HFFc6 (cell line): ENCODE results near the gene ACTR3. TPM values are rescaled to one million over a fixed set of nuclear protein-coding genes. Genes with fewer than 3 reads are reported as not detected.
A peak's percentile ranks its signal among the peaks of the same experiment; 100 is the strongest.
"Not testable (repeated sequence)": the region's sequence is repeated elsewhere in the genome, so short reads cannot be mapped to it uniquely, and the experiment has no call there.

Experiments used
- DNase-seq: peaks from one replicate; pipeline ENCODE4 v3.0.0-alpha.2; 2018
- H3K27ac Mint-ChIP-seq: 2 replicates; pipeline ENCODE4 v1.8.0; 2020; ENCODE audit warnings: mild to moderate bottlenecking, mixed read lengths
- H3K27me3 Mint-ChIP-seq: 2 replicates; pipeline ENCODE4 v1.8.0; 2021; ENCODE audit warnings: mild to moderate bottlenecking, moderate library complexity, mixed read lengths; ENCODE audit not compliant: insufficient read depth
- H3K36me3 Mint-ChIP-seq: 2 replicates; pipeline ENCODE4 v1.8.0; 2021; ENCODE audit warnings: low read depth, mixed read lengths
- H3K4me1 Mint-ChIP-seq: 2 replicates; pipeline ENCODE4 v1.8.0; 2020; ENCODE audit warnings: low read depth, mixed read lengths
- H3K4me3 Mint-ChIP-seq: 2 replicates; pipeline ENCODE4 v1.8.0; 2020; ENCODE audit warnings: mild to moderate bottlenecking, moderate library complexity, mixed read lengths
- H3K9me3 Mint-ChIP-seq: 2 replicates; pipeline ENCODE4 v1.8.0; 2020; ENCODE audit warnings: mild to moderate bottlenecking, mixed read lengths
- CTCF ChIP-seq: fragments of 200-600 bp; sonication (generic); IDR thresholded peaks from 2 replicates; pipeline ENCODE4 v1.5.0; 2021; ENCODE audit warnings: antibody characterized with exemption, mild to moderate bottlenecking
- long read RNA-seq: library from polyadenylated mRNA; unstranded; transcript quantifications from one replicate; pipeline ENCODE4 v2.0.0, GENCODE V29; 2019
- total RNA-seq, 6 experiments: library from RNA; stranded (reverse); fragmentation: NEBNext Ultra II Directional; extraction: Animal tissue kit (Norgen Biotek cat#: 25700); gene quantifications; 2 replicates in 1 of 6; 3 replicates in 5 of 6; pipeline ENCODE4 v1.2.3, GENCODE V29; 2021

Gene ACTR3
- 100 to 1,000 TPM; 562 to 663 (median 628) TPM for total RNA-seq
- long read RNA-seq, full-length matches to known transcripts, result 725 of 820 reads
- long read RNA-seq, partial matches to known transcripts, result 72 of 820 reads
- long read RNA-seq, other reads (novel, unspliced or antisense), result 23 of 820 reads

- TF ChIP-seq CTCF, result no peak; the same call in 1 of the 2 replicates
- H3K4me1 Mint-ChIP-seq, result peaks cover 75% of the 10 kb centered on the region
- no peaks in the 10 kb centered on the region for H3K9me3 Mint-ChIP-seq
- peak within 1 kb of the TSS; percentile 96 for H3K4me3 Mint-ChIP-seq
- peak; percentile 96 for DNase-seq
- H3K36me3 Mint-ChIP-seq, result peaks cover 37% of the 10 kb centered on the region
- H3K27ac Mint-ChIP-seq, result peak within 1 kb of the TSS; percentile 98
- H3K27me3 Mint-ChIP-seq, result peaks cover 4% of the 10 kb centered on the region
These were observed at the start of gene ACTR3 for GRCh38 chr2:113889471-113890252. TSS of gene ACTR3 (plus strand) at chr2:113890089. CDS start at chr2:113890280, 191 bp downstream.

- Mint-ChIP-seq H3K4me3 (no peak overlapping the region), H3K27ac (no peak overlapping the region), H3K27me3 (no peaks in the 10 kb centered on the region), H3K9me3 (no peaks in the 10 kb centered on the region), H3K4me1 (peaks cover 14% of the 10 kb centered on the region), H3K36me3 (peaks cover 1% of the 10 kb centered on the region; the same call in 1 of the 2 replicates)
- no peak for DNase-seq
- TF ChIP-seq CTCF, result no peak
These were observed 49.4 kb upstream of the ACTR3 start for GRCh38 chr2:113840518-113840917.

GRCh38 chr2:113842919-113843736 lies 46.8 kb upstream of the ACTR3 start:
- peak; percentile 58 for DNase-seq
- Mint-ChIP-seq H3K27me3 (no peaks in the 10 kb centered on the region), H3K4me3 (peak overlapping the region; percentile 40; the same call in 1 of the 2 replicates), H3K4me1 (peaks cover 27% of the 10 kb centered on the region), H3K36me3 (peaks cover 9% of the 10 kb centered on the region), H3K9me3 (no peaks in the 10 kb centered on the region), H3K27ac (peak overlapping the region; percentile 75)
- no peak for TF ChIP-seq CTCF

GRCh38 chr2:113843737-113844050 lies 46.2 kb upstream of the ACTR3 start:
- Mint-ChIP-seq H3K27ac (peak overlapping the region; percentile 66; the same call in 1 of the 2 replicates), H3K4me1 (peaks cover 30% of the 10 kb centered on the region)
- H3K27me3 Mint-ChIP-seq, H3K4me3 Mint-ChIP-seq, H3K9me3 Mint-ChIP-seq, H3K36me3 Mint-ChIP-seq, DNase-seq: not testable (repeated sequence)

GRCh38 chr2:113845261-113845660 lies 44.6 kb upstream of the ACTR3 start:
- Mint-ChIP-seq H3K4me3 (no peak overlapping the region), H3K27ac (no peak overlapping the region), H3K27me3 (no peaks in the 10 kb centered on the region), H3K9me3 (no peaks in the 10 kb centered on the region), H3K4me1 (peaks cover 38% of the 10 kb centered on the region), H3K36me3 (peaks cover 9% of the 10 kb centered on the region)
- no peak for TF ChIP-seq CTCF
- no peak for DNase-seq

GRCh38 chr2:113845796-113846195 lies 44.1 kb upstream of the ACTR3 start:
- not testable (repeated sequence) for H3K27ac Mint-ChIP-seq, H3K27me3 Mint-ChIP-seq, H3K4me3 Mint-ChIP-seq, DNase-seq, H3K9me3 Mint-ChIP-seq, H3K36me3 Mint-ChIP-seq
- H3K4me1 Mint-ChIP-seq, result peaks cover 38% of the 10 kb centered on the region
